AG09319 (cell line): Measurements from ENCODE around the gene TTLL5.

ENCODE experiments used
- DNase-seq: peaks from one replicate; pipeline ENCODE4 v3.0.0-alpha.2; 2010; ENCODE audit warnings: low read depth; ENCODE audit errors: extremely low read depth
- TF ChIP-seq, protein P1 (sequence below): IDR thresholded peaks from 2 replicates; pipeline ENCODE4 v1.5.1; 2011; ENCODE audit warnings: low read depth, mild to moderate bottlenecking, inconsistent platforms, low read length, moderate library complexity

The TTLL5 gene

DNA sequence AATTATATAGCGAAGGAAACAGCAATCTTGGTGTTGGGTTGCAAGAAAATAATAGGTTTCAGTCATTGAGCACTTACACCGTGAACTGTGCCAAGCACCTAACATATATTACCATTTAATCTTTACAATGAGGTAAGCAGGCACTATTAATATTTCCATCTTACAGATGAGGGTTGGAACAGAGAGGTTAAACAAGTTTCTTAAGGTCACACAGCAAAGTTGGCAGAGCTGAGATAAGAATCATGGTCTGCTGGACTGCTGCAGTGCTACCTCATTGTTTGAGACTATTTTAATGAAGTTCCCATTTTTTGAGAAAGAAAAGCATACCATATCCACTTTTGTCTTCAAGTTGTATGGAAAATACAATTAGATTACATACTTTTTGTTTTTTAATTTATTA lies 2.1 kb upstream of the TTLL5 start:
- TF ChIP-seq, protein P1, sequence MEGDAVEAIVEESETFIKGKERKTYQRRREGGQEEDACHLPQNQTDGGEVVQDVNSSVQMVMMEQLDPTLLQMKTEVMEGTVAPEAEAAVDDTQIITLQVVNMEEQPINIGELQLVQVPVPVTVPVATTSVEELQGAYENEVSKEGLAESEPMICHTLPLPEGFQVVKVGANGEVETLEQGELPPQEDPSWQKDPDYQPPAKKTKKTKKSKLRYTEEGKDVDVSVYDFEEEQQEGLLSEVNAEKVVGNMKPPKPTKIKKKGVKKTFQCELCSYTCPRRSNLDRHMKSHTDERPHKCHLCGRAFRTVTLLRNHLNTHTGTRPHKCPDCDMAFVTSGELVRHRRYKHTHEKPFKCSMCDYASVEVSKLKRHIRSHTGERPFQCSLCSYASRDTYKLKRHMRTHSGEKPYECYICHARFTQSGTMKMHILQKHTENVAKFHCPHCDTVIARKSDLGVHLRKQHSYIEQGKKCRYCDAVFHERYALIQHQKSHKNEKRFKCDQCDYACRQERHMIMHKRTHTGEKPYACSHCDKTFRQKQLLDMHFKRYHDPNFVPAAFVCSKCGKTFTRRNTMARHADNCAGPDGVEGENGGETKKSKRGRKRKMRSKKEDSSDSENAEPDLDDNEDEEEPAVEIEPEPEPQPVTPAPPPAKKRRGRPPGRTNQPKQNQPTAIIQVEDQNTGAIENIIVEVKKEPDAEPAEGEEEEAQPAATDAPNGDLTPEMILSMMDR: no peak
- DNase-seq: no peak

DNA sequence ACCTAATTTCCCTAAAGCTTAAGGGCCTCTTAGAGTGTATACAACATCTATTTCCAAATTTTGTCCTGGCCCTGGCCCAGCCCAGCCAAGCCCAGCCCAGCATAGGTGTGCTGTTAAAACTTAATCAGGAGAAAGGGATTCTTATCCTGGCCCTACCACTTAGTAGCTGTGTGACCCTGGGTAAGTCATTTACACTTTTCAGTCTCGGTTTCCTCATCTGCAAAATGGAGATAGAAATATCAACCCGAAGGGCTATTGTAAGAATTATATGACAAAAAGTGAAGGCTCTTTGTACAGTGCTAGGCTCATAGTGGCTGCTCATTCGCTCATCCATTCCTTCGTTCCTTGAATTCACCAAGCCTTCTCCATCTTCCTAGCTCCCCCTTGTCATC lies 812 bp upstream of the TTLL5 start:
- TF ChIP-seq, protein P1: no peak
- no peak for DNase-seq

DNA sequence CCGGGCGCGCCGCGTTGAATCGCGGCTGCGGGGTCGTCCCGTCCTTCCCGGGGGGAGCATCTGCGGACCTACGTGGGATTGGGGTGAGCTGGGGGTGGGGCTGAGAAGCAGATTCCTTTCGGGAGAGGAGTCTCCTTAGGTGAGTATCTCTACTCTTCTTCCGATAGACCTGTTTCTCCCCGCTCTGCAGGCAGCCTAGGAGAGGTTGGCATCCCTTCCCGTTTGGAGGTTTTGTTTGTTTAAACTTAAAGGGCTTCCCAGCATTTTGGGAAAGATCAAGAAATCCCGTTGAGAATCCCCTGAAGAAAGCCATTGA lies 411 bp downstream of the TTLL5 start:
- no peak for DNase-seq
- TF ChIP-seq, protein P1: no peak

DNA sequence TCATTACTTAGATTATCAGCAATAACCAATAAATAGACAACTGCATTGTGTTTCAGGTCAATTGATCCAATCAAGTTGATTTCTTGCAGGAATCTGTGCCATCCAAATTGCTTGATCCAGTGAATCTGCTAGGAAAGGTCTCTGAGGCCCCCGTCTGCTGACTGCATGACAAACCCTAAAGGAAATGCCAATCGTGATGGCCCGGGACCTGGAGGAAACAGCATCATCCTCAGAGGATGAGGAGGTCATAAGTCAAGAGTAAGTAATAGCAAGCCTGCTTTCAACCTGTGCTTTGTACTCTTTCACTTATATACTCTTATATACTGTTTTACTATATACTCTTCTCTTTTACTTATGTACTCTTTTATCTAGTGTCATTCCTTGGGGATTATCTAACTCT lies 1.9 kb downstream of the TTLL5 start:
- TF ChIP-seq, protein P1: no peak

DNA sequence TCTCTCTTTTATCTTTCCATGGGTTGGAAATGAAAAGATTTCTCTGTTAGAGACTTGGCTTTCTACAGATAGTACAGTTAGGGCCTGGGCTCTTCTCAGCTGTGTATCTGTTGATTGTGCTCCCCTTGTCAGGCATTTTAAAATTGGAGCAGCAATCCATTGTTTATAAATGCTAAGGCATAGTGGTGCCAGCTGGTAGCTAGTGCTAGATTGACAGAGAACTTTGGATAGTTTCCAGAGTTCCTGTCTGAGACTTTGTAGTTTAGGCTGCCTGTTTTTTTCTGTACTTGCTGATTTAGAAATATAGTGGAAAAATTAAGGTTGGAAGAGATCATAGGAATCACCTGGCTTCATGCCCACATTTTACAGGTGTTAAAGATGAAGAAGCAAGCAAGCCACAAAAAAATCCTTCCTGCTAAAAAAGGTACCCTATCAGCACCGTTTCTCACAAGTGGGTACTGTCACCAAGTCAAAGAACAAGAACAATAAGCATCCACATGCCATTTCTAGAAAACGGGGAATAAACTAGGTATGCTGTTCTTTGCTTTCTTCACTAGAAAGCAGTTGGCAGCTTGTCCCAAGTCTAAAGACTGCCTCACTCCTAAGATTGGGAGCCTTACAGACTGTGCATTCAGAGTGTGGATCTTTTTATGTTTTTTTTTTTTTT lies 6.2 kb downstream of the TTLL5 start:
- TF ChIP-seq, protein P1: no peak
- no peak for DNase-seq

More for the DNA sequence above, 1.9 kb downstream of the TTLL5 start:
- no peak for DNase-seq

DNA sequence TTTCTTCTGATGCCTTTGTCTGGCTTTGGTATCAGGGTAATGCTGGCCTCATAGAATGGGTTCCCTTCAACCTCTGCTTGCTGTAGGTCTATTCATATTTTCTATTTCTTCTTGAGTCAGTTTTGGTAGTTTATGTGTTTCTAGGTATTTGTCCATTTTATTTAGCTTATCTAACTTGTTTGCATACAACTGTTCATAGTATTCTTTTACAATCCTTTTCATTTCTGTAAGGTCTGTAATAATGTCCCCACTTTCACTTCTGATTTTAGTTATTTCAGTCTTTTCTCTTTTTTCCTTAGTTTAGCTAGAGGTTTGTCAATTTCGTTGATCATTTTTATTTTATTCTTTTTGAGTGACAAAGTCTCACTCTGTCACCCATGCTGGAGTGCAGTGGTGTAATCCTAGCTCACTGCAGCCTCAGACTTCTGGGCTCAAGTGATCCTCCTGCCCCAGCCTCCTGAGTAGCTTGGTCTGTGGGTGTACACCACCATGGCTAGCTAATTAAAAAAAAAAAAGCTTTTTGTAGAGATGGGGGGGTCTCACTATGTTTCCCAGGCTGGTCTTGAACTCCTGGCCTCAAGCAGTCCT lies 11.7 kb downstream of the TTLL5 start:
- no peak for DNase-seq
- TF ChIP-seq, protein P1: no peak

DNA sequence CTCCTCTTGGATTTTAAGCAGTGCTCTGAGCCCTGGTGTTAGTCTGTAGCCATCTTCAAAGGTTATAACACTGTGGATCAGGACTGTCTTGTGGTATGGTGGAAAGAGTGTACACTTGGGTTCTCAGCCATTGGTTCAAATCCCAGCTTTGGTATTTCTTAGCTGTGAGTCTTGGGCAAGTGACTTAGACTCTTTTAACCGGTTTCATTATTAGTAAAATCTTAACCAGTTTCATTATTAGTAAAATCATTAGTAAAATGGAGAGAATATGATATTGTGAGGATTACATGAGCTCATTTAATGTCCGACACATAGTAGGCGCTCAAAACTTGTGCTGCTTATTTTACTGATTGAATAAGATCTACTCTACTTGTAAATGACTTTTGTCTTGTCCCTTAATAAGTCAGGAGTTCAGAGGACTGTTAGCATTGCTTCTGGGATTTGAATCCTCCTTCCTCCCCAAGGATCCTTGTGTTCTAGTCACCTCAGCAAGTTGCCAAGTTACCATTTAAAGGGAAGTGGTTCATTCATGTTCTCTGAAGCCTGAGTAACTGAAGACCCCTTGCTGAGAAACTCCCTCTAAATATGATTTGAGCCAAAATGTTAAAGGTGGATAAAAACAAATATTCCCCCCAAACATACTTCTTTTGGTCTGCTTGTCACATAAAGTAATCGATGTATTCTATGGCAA lies 12.4 kb downstream of the TTLL5 start:
- no peak for DNase-seq
- TF ChIP-seq, protein P1: no peak
